Hepatocyte (in vitro differentiated cells): ENCODE results near the gene EIF2D. TPM values are rescaled to one million over a fixed set of nuclear protein-coding genes. Genes with fewer than 3 reads are reported as not detected.

ENCODE experiments used
- DNase-seq: peaks from one replicate; pipeline ENCODE4 v3.0.0-alpha.2; 2016; ENCODE audit warnings: low spot score
- H2AFZ ChIP-seq: fragments of 200-600 bp; sonication (generic); 2 replicates; pipeline ENCODE4 v1.6.0; 2016; ENCODE audit warnings: antibody characterized with exemption, mild to moderate bottlenecking
- H3K27ac ChIP-seq: fragments of 200-600 bp; sonication (generic); 2 replicates; pipeline ENCODE4 v1.5.1; 2016; ENCODE audit warnings: mild to moderate bottlenecking
- H3K27me3 ChIP-seq: fragments of 200-600 bp; sonication (generic); 2 replicates; pipeline ENCODE4 v1.6.1; 2016
- H3K36me3 ChIP-seq: fragments of 200-600 bp; sonication (generic); replicated peaks from 2 replicates; pipeline ENCODE4 v1.5.1; 2016; ENCODE audit warnings: low read depth; ENCODE audit not compliant: insufficient read depth
- H3K4me1 ChIP-seq: fragments of 200-600 bp; sonication (generic); 2 replicates; pipeline ENCODE4 v1.5.1; 2016; ENCODE audit warnings: mild to moderate bottlenecking, moderate library complexity; ENCODE audit not compliant: insufficient read depth
- H3K4me2 ChIP-seq: fragments of 200-600 bp; sonication (generic); 2 replicates; pipeline ENCODE4 v1.6.0; 2016
- H3K4me3 ChIP-seq: fragments of 200-600 bp; sonication (generic); 2 replicates; pipeline ENCODE4 v1.5.1; 2016; ENCODE audit warnings: mild to moderate bottlenecking
- H3K79me2 ChIP-seq: fragments of 200-600 bp; sonication (generic); 2 replicates; pipeline ENCODE4 v1.6.0; 2017; ENCODE audit warnings: mild to moderate bottlenecking
- H3K9me2 ChIP-seq: fragments of 200-600 bp; sonication (generic); replicated peaks from 2 replicates; pipeline ENCODE4 v1.6.0; 2017; ENCODE audit warnings: mild to moderate bottlenecking; ENCODE audit not compliant: insufficient read depth
- H3K9me3 ChIP-seq: fragments of 200-600 bp; sonication (generic); 2 replicates; pipeline ENCODE4 v1.5.1; 2016; ENCODE audit warnings: low read depth, mild to moderate bottlenecking
- H4K20me1 ChIP-seq: fragments of 200-600 bp; sonication (generic); 2 replicates; pipeline ENCODE4 v1.6.0; 2016; ENCODE audit warnings: mild to moderate bottlenecking; ENCODE audit not compliant: insufficient read depth, poor library complexity, severe bottlenecking
- EZH2 ChIP-seq: fragments of 200-600 bp; sonication (generic); IDR thresholded peaks from 2 replicates; pipeline ENCODE4 v1.6.1; 2016; ENCODE audit warnings: antibody characterized with exemption, mild to moderate bottlenecking, borderline replicate concordance
- EZH2phosphoT487 ChIP-seq: fragments of 200-600 bp; sonication (generic); IDR thresholded peaks from one replicate; pipeline ENCODE4 v1.6.1; 2018; ENCODE audit warnings: antibody characterized with exemption, mild to moderate bottlenecking, low read depth, moderate library complexity; ENCODE audit not compliant: unreplicated experiment, severe bottlenecking
- WGBS: methylation state at CpG from one replicate; pipeline ENCODE4 v1.1.6; 2016; ENCODE audit warnings: low lambda C conversion rate; ENCODE audit errors: missing lambda C conversion rate; 5-methylcytosine and 5-hydroxymethylcytosine counted together
- polyA plus RNA-seq: library from polyadenylated mRNA; unstranded; fragments of >200 nt; fragmentation: Nextera tagmentation; extraction: Ambion mirVana; gene quantifications from 2 replicates; pipeline ENCODE4 v1.2.1, GENCODE V29; 2016
- total RNA-seq: library from RNA; depleted of rRNA; stranded (reverse); fragments of >200 nt; gene quantifications from 2 replicates; pipeline ENCODE4 v1.2.3, GENCODE V29; 2014
- TF ChIP-seq, protein P1 (sequence below): fragments of 200-600 bp; sonication (generic); IDR thresholded peaks from 2 replicates; pipeline ENCODE4 v1.5.1; 2016; ENCODE audit warnings: antibody characterized with exemption, mild to moderate bottlenecking; ENCODE audit not compliant: poor library complexity

Gene EIF2D
- total and polyA plus RNA-seq, 2 experiments from 2014 or later = 27.7 to 40.4 TPM

- WGBS = 86% methylated on average over 4 of the region's 4 CpGs
- no peak overlapping the region for H2AFZ ChIP-seq
- H3K27ac ChIP-seq = no peak overlapping the region
- TF ChIP-seq EZH2 (no peak), EZH2phosphoT487 (no peak)
- no peaks in the 10 kb centered on the region for H3K79me2 ChIP-seq
- H3K4me2 ChIP-seq = no peak overlapping the region
- no peaks in the 10 kb centered on the region for H3K36me3 ChIP-seq
- DNase-seq = no peak
- no peaks in the 10 kb centered on the region for H3K27me3 ChIP-seq
- no peaks in the 10 kb centered on the region for H4K20me1 ChIP-seq
- H3K4me1 ChIP-seq = no peaks in the 10 kb centered on the region
- no peaks in the 10 kb centered on the region for H3K9me3 ChIP-seq
- no peaks in the 10 kb centered on the region for H3K9me2 ChIP-seq
- no peak overlapping the region for H3K4me3 ChIP-seq
These were observed 38.5 kb downstream of the EIF2D start for GRCh38 chr1:206573762-206574161.

GRCh38 chr1:206573319-206573718 lies 38.9 kb downstream of the EIF2D start:
- H3K36me3 ChIP-seq = no peaks in the 10 kb centered on the region
- WGBS = 87% methylated on average over 4 of the region's 4 CpGs

GRCh38 chr1:206572835-206573234 lies 39.4 kb downstream of the EIF2D start:
- whole genome bisulfite sequencing = 95% methylated on average over 4 of the region's 4 CpGs
- Histone ChIP-seq H4K20me1 (no peaks in the 10 kb centered on the region), H3K36me3 (no peaks in the 10 kb centered on the region), H3K4me1 (no peaks in the 10 kb centered on the region), H3K9me3 (no peaks in the 10 kb centered on the region), H3K79me2 (no peaks in the 10 kb centered on the region), H3K27me3 (no peaks in the 10 kb centered on the region), H3K4me2 (no peak overlapping the region), H3K27ac (no peak overlapping the region), H3K4me3 (no peak overlapping the region), H3K9me2 (no peaks in the 10 kb centered on the region), H2AFZ (no peak overlapping the region)
- no peak for DNase-seq
- TF ChIP-seq EZH2phosphoT487 (no peak), EZH2 (no peak)

More at GRCh38 chr1:206573319-206573718, 38.9 kb downstream of the EIF2D start:
- TF ChIP-seq, protein P1, sequence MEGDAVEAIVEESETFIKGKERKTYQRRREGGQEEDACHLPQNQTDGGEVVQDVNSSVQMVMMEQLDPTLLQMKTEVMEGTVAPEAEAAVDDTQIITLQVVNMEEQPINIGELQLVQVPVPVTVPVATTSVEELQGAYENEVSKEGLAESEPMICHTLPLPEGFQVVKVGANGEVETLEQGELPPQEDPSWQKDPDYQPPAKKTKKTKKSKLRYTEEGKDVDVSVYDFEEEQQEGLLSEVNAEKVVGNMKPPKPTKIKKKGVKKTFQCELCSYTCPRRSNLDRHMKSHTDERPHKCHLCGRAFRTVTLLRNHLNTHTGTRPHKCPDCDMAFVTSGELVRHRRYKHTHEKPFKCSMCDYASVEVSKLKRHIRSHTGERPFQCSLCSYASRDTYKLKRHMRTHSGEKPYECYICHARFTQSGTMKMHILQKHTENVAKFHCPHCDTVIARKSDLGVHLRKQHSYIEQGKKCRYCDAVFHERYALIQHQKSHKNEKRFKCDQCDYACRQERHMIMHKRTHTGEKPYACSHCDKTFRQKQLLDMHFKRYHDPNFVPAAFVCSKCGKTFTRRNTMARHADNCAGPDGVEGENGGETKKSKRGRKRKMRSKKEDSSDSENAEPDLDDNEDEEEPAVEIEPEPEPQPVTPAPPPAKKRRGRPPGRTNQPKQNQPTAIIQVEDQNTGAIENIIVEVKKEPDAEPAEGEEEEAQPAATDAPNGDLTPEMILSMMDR = no peak
- TF ChIP-seq EZH2 (no peak), EZH2phosphoT487 (no peak)
- Histone ChIP-seq H2AFZ (no peak overlapping the region), H3K4me3 (no peak overlapping the region), H3K27ac (no peak overlapping the region), H3K4me2 (no peak overlapping the region), H3K9me2 (no peaks in the 10 kb centered on the region), H3K9me3 (no peaks in the 10 kb centered on the region), H4K20me1 (no peaks in the 10 kb centered on the region), H3K27me3 (no peaks in the 10 kb centered on the region), H3K4me1 (no peaks in the 10 kb centered on the region), H3K79me2 (no peaks in the 10 kb centered on the region)
- no peak for DNase-seq

DNA sequence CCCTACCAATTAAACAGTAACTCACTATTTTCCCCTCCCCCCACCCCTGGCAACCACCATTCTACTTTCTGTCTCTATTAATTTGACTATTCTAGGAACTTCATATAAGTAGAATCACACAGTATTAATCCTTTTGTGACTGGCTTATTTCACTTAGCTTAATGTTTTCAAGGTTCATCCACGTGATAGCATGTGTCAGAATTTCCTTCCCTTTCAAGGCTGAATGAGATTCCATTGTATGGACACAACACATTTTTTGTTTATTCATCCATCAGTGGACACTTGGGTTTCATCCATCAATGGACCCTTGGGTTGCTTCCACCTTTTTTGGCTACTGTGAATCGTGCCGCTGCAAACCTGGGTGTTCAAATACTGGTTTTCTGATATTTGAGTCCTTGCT lies 41.7 kb downstream of the EIF2D start:
- no peak overlapping the region for H2AFZ ChIP-seq
- no peaks in the 10 kb centered on the region for H3K9me3 ChIP-seq
- H3K36me3 ChIP-seq = no peaks in the 10 kb centered on the region
- no peak overlapping the region for H3K27ac ChIP-seq
- H3K4me3 ChIP-seq = no peak overlapping the region
- TF ChIP-seq EZH2 = no peak
- TF ChIP-seq EZH2phosphoT487 = no peak
- TF ChIP-seq, protein P1 = no peak
- no peak for DNase-seq
- H3K4me2 ChIP-seq = no peak overlapping the region
- H3K79me2 ChIP-seq = no peaks in the 10 kb centered on the region
- no peaks in the 10 kb centered on the region for H4K20me1 ChIP-seq
- WGBS = 90% methylated on average over 3 of the region's 3 CpGs
- no peaks in the 10 kb centered on the region for H3K27me3 ChIP-seq
- H3K4me1 ChIP-seq = no peaks in the 10 kb centered on the region
- no peaks in the 10 kb centered on the region for H3K9me2 ChIP-seq
